A549 (cell line): ENCODE measurements around the gene BABAM2.

Experiments
- CTCF ChIP-seq: fragments of >200 bp; sonication (Bioruptor Twin); formaldehyde crosslinking; IDR thresholded peaks from 3 replicates; pipeline ENCODE4 v1.5.1; 2016
- EP300 ChIP-seq, 2 experiments: fragments of >200 bp; sonication (Bioruptor Twin); formaldehyde crosslinking; IDR thresholded peaks; 2 replicates in 1 of 2; 3 replicates in 1 of 2; pipeline ENCODE4 v1.6.1; 2016 to 2017
- HOXB5 ChIP-seq: fragments of 250-450 bp; sonication (Bioruptor Pico); IDR thresholded peaks from 2 replicates; pipeline ENCODE4 v1.5.0; 2020; ENCODE audit warnings: mild to moderate bottlenecking, moderate library complexity
- MAFK ChIP-seq: fragments of 450-650 bp; IDR thresholded peaks from 2 replicates; pipeline ENCODE4 v1.6.1; 2014; ENCODE audit not compliant: partially characterized antibody
- MYC ChIP-seq: IDR thresholded peaks from 2 replicates; pipeline ENCODE4 v1.6.1; 2012; ENCODE audit warnings: mild to moderate bottlenecking, inconsistent platforms, low read length, improper control_type of control experiment, borderline replicate concordance
- NR3C1 ChIP-seq: fragments of >200 bp; sonication (Bioruptor Twin); formaldehyde crosslinking; IDR thresholded peaks from 3 replicates; pipeline ENCODE4 v1.6.1; 2017
- POLR2A ChIP-seq: IDR thresholded peaks from 2 replicates; pipeline ENCODE4 v1.6.1; 2012; ENCODE audit warnings: mild to moderate bottlenecking, low read length
- RAD21 ChIP-seq, 2 experiments: fragments of >200 bp in 1 of 2; sonication (Bioruptor Twin) in 1 of 2; formaldehyde crosslinking in 1 of 2; IDR thresholded peaks in 1 of 2; conservative IDR thresholded peaks in 1 of 2; 2 replicates in 1 of 2; 3 replicates in 1 of 2; pipeline ENCODE4 v1.6.1; 2012 to 2018; ENCODE audit warnings: inconsistent platforms in 1 of 2
- ZFP36 ChIP-seq: fragments of 450-650 bp; IDR thresholded peaks from 2 replicates; pipeline ENCODE4 v1.6.1; 2014; ENCODE audit warnings: borderline replicate concordance; ENCODE audit not compliant: partially characterized antibody

GRCh38 chr2:28279371-28279770 lies 388.8 kb downstream of the BABAM2 start:
- no peak for TF ChIP-seq POLR2A
- TF ChIP-seq NR3C1: no peak
- no peak for TF ChIP-seq EP300 (IDR thresholded peaks at IDR 0.05)
- no peak for TF ChIP-seq RAD21 (conservative IDR thresholded peaks at IDR 0.05 in 1 of 2, IDR thresholded peaks at IDR 0.05 in 1 of 2)
- no peak for TF ChIP-seq CTCF
- no peak for TF ChIP-seq ZFP36
- no peak for TF ChIP-seq MAFK
- TF ChIP-seq HOXB5 (CRISPR knock-in tag): no peak
- no peak for TF ChIP-seq MYC
